Skeletal muscle tissue (tissue), 4 donors: ENCODE results near the gene KCNG1. TPM values are rescaled to one million over a fixed set of nuclear protein-coding genes. Genes with fewer than 3 reads are reported as not detected.
"Not testable (repeated sequence)": the region's sequence is repeated elsewhere in the genome, so short reads cannot be mapped to it uniquely, and the experiment has no call there.

ENCODE experiments used
- H3K27ac ChIP-seq: one replicate; pipeline ENCODE4 v1.7.0; 2013; ENCODE audit warnings: mild to moderate bottlenecking, low read depth, low read length, inconsistent platforms
- H3K27me3 ChIP-seq, 3 donors: one replicate each; pipeline ENCODE4 v1.7.0; 2013; ENCODE audit warnings: low read length in 3 of 3; ENCODE audit not compliant: control insufficient read depth in 3 of 3, insufficient read depth in 3 of 3
- H3K36me3 ChIP-seq, 3 donors: one replicate each; pipeline ENCODE4 v1.7.0; 2013; ENCODE audit warnings: low read length in 3 of 3; ENCODE audit not compliant: control insufficient read depth in 3 of 3, insufficient read depth in 3 of 3
- H3K4me1 ChIP-seq, 3 donors: one replicate each; pipeline ENCODE4 v1.7.0; 2013; ENCODE audit warnings: low read length in 3 of 3, mild to moderate bottlenecking in 3 of 3; ENCODE audit not compliant: control insufficient read depth in 3 of 3, insufficient read depth in 3 of 3
- H3K4me3 ChIP-seq, 3 donors: one replicate each; pipeline ENCODE4 v1.7.0; 2013; ENCODE audit warnings: low read length in 3 of 3
- H3K9ac ChIP-seq, 3 donors: one replicate each; pipeline ENCODE4 v1.7.0; 2013; ENCODE audit warnings: low read length in 3 of 3, mild to moderate bottlenecking in 3 of 3, moderate library complexity in 2 of 3, low read depth in 1 of 3
- H3K9me3 ChIP-seq, 3 donors: one replicate each; pipeline ENCODE4 v1.7.0; 2013; ENCODE audit warnings: low read length in 3 of 3; ENCODE audit not compliant: control insufficient read depth in 3 of 3
- total RNA-seq: library from RNA; depleted of rRNA; stranded (reverse); fragments of >200 nt; gene quantifications from one replicate; pipeline ENCODE4 v1.2.3, GENCODE V29; 2014
- donor health status: Osteomylitis.

Gene KCNG1
- total RNA-seq, 1 donor from 2014 or later, result 0.52 TPM

DNA sequence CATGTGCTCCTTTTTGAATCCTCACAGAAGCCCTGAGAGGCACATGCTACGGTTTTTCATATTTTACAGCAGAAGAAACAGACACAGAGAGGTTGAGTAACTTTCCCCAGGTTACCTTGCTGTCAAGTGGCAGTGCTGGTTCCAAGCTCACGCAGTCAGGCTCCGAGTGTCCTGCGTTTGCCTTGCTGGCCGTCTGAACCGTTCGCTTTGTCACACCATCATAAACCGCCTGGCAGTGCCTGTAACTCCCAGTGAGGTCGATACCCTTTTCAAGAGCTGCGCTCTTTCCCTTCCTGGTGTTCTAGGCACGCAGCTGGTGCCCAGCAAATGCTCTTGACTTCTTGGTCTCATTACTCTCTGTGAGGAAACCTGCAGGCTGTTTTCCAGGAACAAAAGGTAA lies 31.3 kb upstream of the KCNG1 start:
- no peak overlapping the region for H3K9ac ChIP-seq

GRCh38 chr20:51050531-51051075 lies 27.7 kb upstream of the KCNG1 start:
- Histone ChIP-seq H3K9ac (no peak overlapping the region), H3K36me3 (no peaks in the 10 kb centered on the region), H3K4me3 (no peak overlapping the region), H3K4me1 (no peaks in the 10 kb centered on the region), H3K27ac (no peak overlapping the region), H3K27me3 (peaks cover 3 to 28% (median 10%) of the 10 kb centered on the region in 3 donors), H3K9me3 (peaks cover 0 to 9% (median 4%) of the 10 kb centered on the region in 3 donors)

More for the DNA sequence above, 31.3 kb upstream of the KCNG1 start:
- H3K9me3 ChIP-seq, result peaks cover 0 to 7% (median 3%) of the 10 kb centered on the region in 3 donors
- no peaks in the 10 kb centered on the region for H3K36me3 ChIP-seq
- peaks cover 8 to 49% (median 10%) of the 10 kb centered on the region in 3 donors for H3K27me3 ChIP-seq
- no peak overlapping the region for H3K4me3 ChIP-seq
- no peaks in the 10 kb centered on the region for H3K4me1 ChIP-seq
- no peak overlapping the region for H3K27ac ChIP-seq

- Histone ChIP-seq H3K4me1 (no peaks in the 10 kb centered on the region), H3K36me3 (no peaks in the 10 kb centered on the region), H3K9ac (no peak overlapping the region), H3K27ac (no peak overlapping the region), H3K4me3 (no peak overlapping the region), H3K9me3 (peaks cover 0 to 9% (median 4%) of the 10 kb centered on the region in 3 donors), H3K27me3 (peaks cover 3 to 18% (median 7%) of the 10 kb centered on the region in 3 donors)
These were observed 23.4 kb upstream of the KCNG1 start for GRCh38 chr20:51046021-51046985.

- not testable (repeated sequence) for H3K9me3 ChIP-seq, H3K36me3 ChIP-seq, H3K27ac ChIP-seq, H3K9ac ChIP-seq, H3K4me3 ChIP-seq, H3K4me1 ChIP-seq
- peaks cover 6 to 14% (median 13%) of the 10 kb centered on the region in 3 donors for H3K27me3 ChIP-seq
These were observed 22.6 kb upstream of the KCNG1 start for GRCh38 chr20:51045492-51045891.

GRCh38 chr20:51044796-51045195 lies 21.9 kb upstream of the KCNG1 start:
- Histone ChIP-seq H3K9ac (no peak overlapping the region), H3K27me3 (peaks cover 6 to 18% (median 13%) of the 10 kb centered on the region in 3 donors)

GRCh38 chr20:51043811-51044210 lies 20.9 kb upstream of the KCNG1 start:
- Histone ChIP-seq H3K4me3 (no peak overlapping the region), H3K9ac (no peak overlapping the region), H3K27ac (no peak overlapping the region), H3K9me3 (peaks cover 0 to 9% (median 4%) of the 10 kb centered on the region in 3 donors), H3K27me3 (peaks cover 3 to 18% (median 13%) of the 10 kb centered on the region in 3 donors), H3K36me3 (no peaks in the 10 kb centered on the region), H3K4me1 (no peaks in the 10 kb centered on the region)

More at GRCh38 chr20:51044796-51045195, 21.9 kb upstream of the KCNG1 start:
- Histone ChIP-seq H3K9me3 (peaks cover 0 to 9% (median 4%) of the 10 kb centered on the region in 3 donors), H3K36me3 (no peaks in the 10 kb centered on the region), H3K4me1 (no peaks in the 10 kb centered on the region), H3K27ac (no peak overlapping the region), H3K4me3 (no peak overlapping the region)

GRCh38 chr20:51042657-51043247 lies 19.8 kb upstream of the KCNG1 start:
- H3K27me3 ChIP-seq, result peaks cover 3 to 19% (median 13%) of the 10 kb centered on the region in 3 donors
- H3K9ac ChIP-seq, result no peak overlapping the region
- H3K9me3 ChIP-seq, result peaks cover 0 to 9% (median 4%) of the 10 kb centered on the region in 3 donors
- no peak overlapping the region for H3K4me3 ChIP-seq
- H3K36me3 ChIP-seq, result no peaks in the 10 kb centered on the region
- H3K4me1 ChIP-seq, result no peaks in the 10 kb centered on the region
- H3K27ac ChIP-seq, result no peak overlapping the region

GRCh38 chr20:51042064-51042463 lies 19.2 kb upstream of the KCNG1 start:
- H3K27ac ChIP-seq, result no peak overlapping the region
- no peak overlapping the region for H3K4me3 ChIP-seq
- H3K36me3 ChIP-seq, result no peaks in the 10 kb centered on the region
- H3K9me3 ChIP-seq, result peaks cover 0 to 7% (median 4%) of the 10 kb centered on the region in 3 donors
- no peaks in the 10 kb centered on the region for H3K4me1 ChIP-seq
- no peak overlapping the region for H3K9ac ChIP-seq
- H3K27me3 ChIP-seq, result peaks cover 3 to 23% (median 16%) of the 10 kb centered on the region in 3 donors

DNA sequence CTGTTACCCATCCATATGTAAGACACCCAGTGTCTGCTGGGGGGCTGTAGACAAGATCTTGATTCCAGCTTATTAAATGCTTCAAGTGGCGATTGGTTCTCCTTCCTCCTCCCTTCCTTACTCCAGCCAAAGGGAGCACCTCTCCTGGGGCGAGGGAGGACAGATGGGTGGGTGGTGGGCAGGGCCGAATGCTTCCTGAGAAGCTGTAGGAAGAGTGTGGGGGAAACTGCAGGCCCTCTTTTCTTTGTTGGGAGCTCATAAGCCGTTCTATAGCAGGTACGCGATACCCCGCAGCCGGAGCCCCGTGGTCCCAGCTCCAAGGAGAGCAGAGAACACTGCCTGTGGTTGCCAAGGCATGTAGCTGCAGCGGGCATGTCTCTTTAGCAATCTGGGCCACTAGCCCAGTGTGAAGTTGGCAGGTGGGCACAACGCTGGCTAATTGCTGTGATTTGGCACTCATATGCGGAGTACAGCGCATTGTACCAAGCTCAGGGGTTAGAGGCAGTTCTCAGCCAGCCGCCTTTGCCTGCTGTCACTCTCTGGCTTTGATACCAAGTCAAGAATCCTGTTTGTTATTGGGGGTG lies 14.7 kb upstream of the KCNG1 start:
- Histone ChIP-seq H3K27me3 (peaks cover 11 to 39% (median 34%) of the 10 kb centered on the region in 3 donors), H3K4me3 (no peak overlapping the region)

More for the DNA sequence above, 14.7 kb upstream of the KCNG1 start:
- H3K36me3 ChIP-seq, result no peaks in the 10 kb centered on the region
- H3K4me1 ChIP-seq, result peaks cover 0 to 3% (median 0%) of the 10 kb centered on the region in 3 donors
- no peak overlapping the region for H3K9ac ChIP-seq
- H3K9me3 ChIP-seq, result no peaks in the 10 kb centered on the region
- H3K27ac ChIP-seq, result no peak overlapping the region
